Nephron progenitor cell (in vitro differentiated cells): ENCODE data around the gene PLG.
"Not testable (repeated sequence)": the region's sequence is repeated elsewhere in the genome, so short reads cannot be mapped to it uniquely, and the experiment has no call there.

Experiments used
- DNase-seq: peaks from one replicate; pipeline ENCODE4 v3.0.0; 2021
- H3K27ac Mint-ChIP-seq: 2 replicates; pipeline ENCODE4 v1.8.0; 2021; ENCODE audit warnings: mild to moderate bottlenecking, moderate library complexity, mixed read lengths
- H3K27me3 Mint-ChIP-seq: 2 replicates; pipeline ENCODE4 v1.8.0; 2021; ENCODE audit warnings: mild to moderate bottlenecking, low read depth, mixed read lengths; ENCODE audit not compliant: poor library complexity
- H3K36me3 Mint-ChIP-seq: 2 replicates; pipeline ENCODE4 v1.8.0; 2021; ENCODE audit warnings: low read depth, mixed read lengths
- H3K4me1 Mint-ChIP-seq: 2 replicates; pipeline ENCODE4 v1.8.0; 2021; ENCODE audit warnings: mixed read lengths
- H3K4me3 Mint-ChIP-seq: 2 replicates; pipeline ENCODE4 v1.8.0; 2021; ENCODE audit warnings: mild to moderate bottlenecking, moderate library complexity, mixed read lengths
- H3K9me3 Mint-ChIP-seq: 2 replicates; pipeline ENCODE4 v1.8.0; 2021; ENCODE audit warnings: mild to moderate bottlenecking, moderate library complexity, mixed read lengths
- TF ChIP-seq, protein P1 (sequence below): fragments of 200-600 bp; sonication (generic); IDR thresholded peaks from 2 replicates; pipeline ENCODE4 v1.5.0; 2021; ENCODE audit warnings: antibody characterized with exemption

Gene PLG

DNA sequence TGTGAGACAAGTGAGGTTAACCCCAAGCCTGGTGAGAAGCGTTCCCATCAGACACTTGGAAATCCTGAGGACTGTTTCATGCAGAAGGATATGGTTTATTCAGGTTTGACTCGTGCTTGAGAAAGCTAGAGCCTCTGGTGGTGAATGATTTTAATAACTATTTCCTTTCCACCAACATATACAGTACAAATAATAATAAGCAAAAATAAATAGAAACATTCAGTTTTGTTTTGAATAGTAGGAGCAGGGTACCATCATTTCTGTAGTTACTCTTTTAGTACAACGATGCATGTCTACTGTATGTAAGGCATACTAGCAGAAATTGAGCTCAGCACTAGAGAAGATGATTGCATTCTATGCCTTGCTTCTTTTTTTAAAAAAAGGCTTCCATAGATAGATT, 33.5 kb downstream of the PLG start:
- Mint-ChIP-seq H3K4me3 (no peak overlapping the region), H3K36me3 (no peaks in the 10 kb centered on the region), H3K27me3 (peaks cover 15% of the 10 kb centered on the region), H3K4me1 (no peaks in the 10 kb centered on the region), H3K27ac (no peak overlapping the region), H3K9me3 (peaks cover 4% of the 10 kb centered on the region)
- TF ChIP-seq, protein P1, sequence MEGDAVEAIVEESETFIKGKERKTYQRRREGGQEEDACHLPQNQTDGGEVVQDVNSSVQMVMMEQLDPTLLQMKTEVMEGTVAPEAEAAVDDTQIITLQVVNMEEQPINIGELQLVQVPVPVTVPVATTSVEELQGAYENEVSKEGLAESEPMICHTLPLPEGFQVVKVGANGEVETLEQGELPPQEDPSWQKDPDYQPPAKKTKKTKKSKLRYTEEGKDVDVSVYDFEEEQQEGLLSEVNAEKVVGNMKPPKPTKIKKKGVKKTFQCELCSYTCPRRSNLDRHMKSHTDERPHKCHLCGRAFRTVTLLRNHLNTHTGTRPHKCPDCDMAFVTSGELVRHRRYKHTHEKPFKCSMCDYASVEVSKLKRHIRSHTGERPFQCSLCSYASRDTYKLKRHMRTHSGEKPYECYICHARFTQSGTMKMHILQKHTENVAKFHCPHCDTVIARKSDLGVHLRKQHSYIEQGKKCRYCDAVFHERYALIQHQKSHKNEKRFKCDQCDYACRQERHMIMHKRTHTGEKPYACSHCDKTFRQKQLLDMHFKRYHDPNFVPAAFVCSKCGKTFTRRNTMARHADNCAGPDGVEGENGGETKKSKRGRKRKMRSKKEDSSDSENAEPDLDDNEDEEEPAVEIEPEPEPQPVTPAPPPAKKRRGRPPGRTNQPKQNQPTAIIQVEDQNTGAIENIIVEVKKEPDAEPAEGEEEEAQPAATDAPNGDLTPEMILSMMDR = no peak
- no peak for DNase-seq

DNA sequence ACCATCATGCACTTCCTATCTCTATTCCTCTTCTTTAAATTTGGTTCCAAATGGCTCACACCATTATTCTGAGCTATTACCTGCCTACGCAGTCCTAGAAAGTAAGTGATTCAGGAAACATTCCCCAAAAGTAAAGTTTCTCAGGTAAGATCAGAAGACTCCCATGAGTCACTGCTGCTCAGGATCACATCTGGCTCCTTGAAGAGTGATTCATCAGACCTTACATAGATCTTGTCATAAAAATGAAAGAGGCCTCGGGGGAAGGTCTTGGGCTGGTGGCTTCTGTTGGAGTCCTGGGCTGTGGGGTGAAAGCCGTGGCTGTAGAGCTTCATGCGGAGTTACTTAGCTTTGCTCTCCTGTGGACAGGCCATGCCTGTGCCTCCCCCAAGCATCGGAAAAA, 35.9 kb downstream of the PLG start:
- Mint-ChIP-seq H3K27me3 (peaks cover 19% of the 10 kb centered on the region), H3K27ac (no peak overlapping the region), H3K4me1 (no peaks in the 10 kb centered on the region)

DNA sequence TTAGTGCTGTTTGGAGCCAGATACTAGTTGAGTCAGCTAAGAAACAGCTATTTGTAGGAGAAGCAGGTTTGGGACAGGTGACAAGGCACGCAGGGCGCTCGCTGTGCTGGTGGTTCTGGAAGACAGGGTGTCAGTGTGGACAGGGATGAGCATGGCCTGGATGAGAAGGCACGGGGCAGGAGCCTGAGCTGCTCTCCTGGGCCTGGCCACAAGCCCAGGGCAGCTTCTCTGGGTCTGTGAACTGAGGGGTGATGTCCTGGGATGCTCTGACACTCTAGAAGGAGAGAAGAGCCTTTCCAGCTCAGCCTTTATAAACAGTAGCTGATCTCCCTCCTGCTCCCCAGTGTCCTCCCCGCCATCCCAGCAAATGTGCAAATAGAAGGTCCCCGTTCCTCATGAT, 37.9 kb downstream of the PLG start:
- DNase-seq = no peak
- Mint-ChIP-seq H3K4me1 (no peaks in the 10 kb centered on the region), H3K4me3 (no peak overlapping the region), H3K27me3 (peaks cover 25% of the 10 kb centered on the region), H3K9me3 (peaks cover 41% of the 10 kb centered on the region), H3K27ac (no peak overlapping the region), H3K36me3 (peaks cover 4% of the 10 kb centered on the region)
- TF ChIP-seq, protein P1 = no peak

More for the DNA sequence above, 35.9 kb downstream of the PLG start:
- no peak for DNase-seq
- Mint-ChIP-seq H3K36me3 (no peaks in the 10 kb centered on the region), H3K4me3 (no peak overlapping the region), H3K9me3 (peaks cover 21% of the 10 kb centered on the region)
- TF ChIP-seq, protein P1 = no peak

DNA sequence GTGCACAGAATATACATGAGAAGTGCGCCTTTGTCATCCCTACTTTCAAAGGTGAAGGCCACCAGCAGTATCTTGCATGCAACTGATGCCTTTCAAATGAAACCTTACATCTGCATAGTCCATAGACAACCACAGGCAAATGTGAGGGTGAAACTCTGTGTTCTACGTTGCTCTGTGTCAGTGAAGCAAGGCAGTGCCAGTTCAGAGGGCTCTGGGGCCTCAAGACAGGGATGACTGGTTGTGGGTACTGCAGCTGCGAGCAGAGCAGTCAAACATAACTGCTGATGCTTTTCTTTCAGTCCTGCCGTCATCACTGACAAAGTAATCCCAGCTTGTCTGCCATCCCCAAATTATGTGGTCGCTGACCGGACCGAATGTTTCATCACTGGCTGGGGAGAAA, 39.0 kb downstream of the PLG start:
- H3K4me1 Mint-ChIP-seq, H3K36me3 Mint-ChIP-seq, DNase-seq, H3K4me3 Mint-ChIP-seq, H3K27ac Mint-ChIP-seq: not testable (repeated sequence)
- Mint-ChIP-seq H3K27me3 (peaks cover 22% of the 10 kb centered on the region), H3K9me3 (peaks cover 52% of the 10 kb centered on the region)

DNA sequence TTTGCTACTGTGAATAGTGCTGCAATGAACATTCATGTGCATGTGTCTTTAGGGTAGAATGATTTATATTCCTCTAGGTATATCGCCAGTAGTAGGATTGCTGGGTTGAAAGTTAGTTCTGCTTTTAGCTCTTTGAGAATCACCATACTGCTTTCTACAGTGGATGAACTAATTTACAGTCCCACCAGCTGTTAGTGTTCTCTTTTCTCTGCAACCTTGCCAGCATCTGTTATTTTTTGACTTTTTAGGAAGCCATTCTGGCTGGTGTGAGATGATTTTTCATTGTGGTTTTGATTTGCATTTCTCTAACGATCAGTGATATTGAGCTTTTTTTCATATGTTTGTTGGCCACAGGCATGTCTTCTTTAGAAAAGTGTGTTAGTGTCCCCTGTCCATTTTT, 40.0 kb downstream of the PLG start:
- DNase-seq = no peak
- TF ChIP-seq, protein P1 = no peak
- H3K9me3 Mint-ChIP-seq = peaks cover 62% of the 10 kb centered on the region
- no peaks in the 10 kb centered on the region for H3K4me1 Mint-ChIP-seq
- H3K27me3 Mint-ChIP-seq = peaks cover 22% of the 10 kb centered on the region
- peaks cover 6% of the 10 kb centered on the region for H3K36me3 Mint-ChIP-seq
- H3K4me3 Mint-ChIP-seq = no peak overlapping the region
- no peak overlapping the region for H3K27ac Mint-ChIP-seq

DNA sequence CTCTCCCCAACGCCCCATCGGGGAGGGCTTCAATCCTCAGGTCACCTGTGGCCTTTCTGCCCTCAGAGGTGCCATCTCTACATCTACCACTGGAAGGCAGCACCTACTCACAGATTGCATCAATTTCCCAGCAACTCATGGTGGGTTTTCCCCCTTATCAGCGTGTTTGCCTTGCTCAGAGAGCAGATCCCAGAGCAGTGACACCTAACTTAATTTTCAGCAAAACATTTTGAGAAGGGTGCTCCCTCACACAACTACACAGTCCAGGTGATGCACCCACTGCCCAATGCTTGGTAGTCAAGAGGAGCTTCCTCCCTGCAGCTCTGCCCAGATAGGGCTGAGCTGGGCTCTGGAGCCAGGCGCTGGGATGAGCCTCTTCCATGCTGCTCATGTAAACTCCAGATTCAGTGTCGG, 48.2 kb downstream of the PLG start:
- no peak overlapping the region for H3K27ac Mint-ChIP-seq
- peaks cover 18% of the 10 kb centered on the region for H3K9me3 Mint-ChIP-seq
- no peaks in the 10 kb centered on the region for H3K4me1 Mint-ChIP-seq
- DNase-seq = peak; percentile 10
- H3K36me3 Mint-ChIP-seq = no peaks in the 10 kb centered on the region
- H3K4me3 Mint-ChIP-seq = no peak overlapping the region
- H3K27me3 Mint-ChIP-seq = peaks cover 13% of the 10 kb centered on the region
- TF ChIP-seq, protein P1 = peak; percentile 31

DNA sequence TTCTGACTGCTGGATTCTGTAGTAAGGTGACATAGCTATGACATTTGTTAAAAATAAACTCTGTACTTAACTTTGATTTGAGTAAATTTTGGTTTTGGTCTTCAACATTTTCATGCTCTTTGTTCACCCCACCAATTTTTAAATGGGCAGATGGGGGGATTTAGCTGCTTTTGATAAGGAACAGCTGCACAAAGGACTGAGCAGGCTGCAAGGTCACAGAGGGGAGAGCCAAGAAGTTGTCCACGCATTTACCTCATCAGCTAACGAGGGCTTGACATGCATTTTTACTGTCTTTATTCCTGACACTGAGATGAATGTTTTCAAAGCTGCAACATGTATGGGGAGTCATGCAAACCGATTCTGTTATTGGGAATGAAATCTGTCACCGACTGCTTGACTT, 51.2 kb downstream of the PLG start:
- H3K27me3 Mint-ChIP-seq = peaks cover 22% of the 10 kb centered on the region
- DNase-seq, H3K36me3 Mint-ChIP-seq, H3K4me3 Mint-ChIP-seq, H3K27ac Mint-ChIP-seq, H3K4me1 Mint-ChIP-seq, H3K9me3 Mint-ChIP-seq: not testable (repeated sequence)
